ENCODE measurements around the gene FHDC1.

Gene FHDC1

GRCh38 chr4:152957437-152958171, 21.5 kb downstream of the FHDC1 start:
- Histone ChIP-seq H3K27me3 (ENCODE audit: control insufficient read depth, insufficient read depth, low read length) (no peaks in the 10 kb centered on the region), H3K79me2 (peaks cover 4% of the 10 kb centered on the region), H3K9me3 (ENCODE audit: control insufficient read depth, low read length) (no peaks in the 10 kb centered on the region), H2AFZ (peak overlapping the region; percentile 53), H3K4me2 (ENCODE audit: low read length) (peak overlapping the region; percentile 40), H3K4me1 (peaks cover 38% of the 10 kb centered on the region), H3K27ac (peak overlapping the region; percentile 64), H3K9ac (no peak overlapping the region), H3K36me3 (ENCODE audit: control insufficient read depth, insufficient read depth, low read length) (no peaks in the 10 kb centered on the region), H3K4me3 (ENCODE audit: low read depth, low read length) (no peak overlapping the region)
- no peak for TF ChIP-seq CTCF (IDR thresholded peaks at IDR 0.05)

GRCh38 chr4:152959080-152959479, 23.0 kb downstream of the FHDC1 start:
- H3K4me3 ChIP-seq (ENCODE audit: low read depth, low read length), result no peak overlapping the region
- no peak overlapping the region for H3K9ac ChIP-seq
- no peaks in the 10 kb centered on the region for H3K27me3 ChIP-seq (ENCODE audit: control insufficient read depth, insufficient read depth, low read length)
- no peak for TF ChIP-seq CTCF (IDR thresholded peaks at IDR 0.05)
- H3K79me2 ChIP-seq, result peaks cover 2% of the 10 kb centered on the region
- no peak overlapping the region for H3K27ac ChIP-seq
- no peaks in the 10 kb centered on the region for H3K9me3 ChIP-seq (ENCODE audit: control insufficient read depth, low read length)
- H3K36me3 ChIP-seq (ENCODE audit: control insufficient read depth, insufficient read depth, low read length), result no peaks in the 10 kb centered on the region
- H3K4me1 ChIP-seq, result peaks cover 48% of the 10 kb centered on the region
- no peak overlapping the region for H3K4me2 ChIP-seq (ENCODE audit: low read length)
- H2AFZ ChIP-seq, result no peak overlapping the region

- Histone ChIP-seq H3K9me3 (ENCODE audit: control insufficient read depth, low read length) (no peaks in the 10 kb centered on the region), H3K4me3 (ENCODE audit: low read depth, low read length) (no peak overlapping the region), H2AFZ (no peak overlapping the region), H3K4me2 (ENCODE audit: low read length) (no peak overlapping the region), H3K4me1 (peaks cover 49% of the 10 kb centered on the region), H3K79me2 (peaks cover 2% of the 10 kb centered on the region), H3K9ac (no peak overlapping the region), H3K27ac (peak overlapping the region; percentile 96), H3K36me3 (ENCODE audit: control insufficient read depth, insufficient read depth, low read length) (no peaks in the 10 kb centered on the region), H3K27me3 (ENCODE audit: control insufficient read depth, insufficient read depth, low read length) (no peaks in the 10 kb centered on the region)
- TF ChIP-seq CTCF (IDR thresholded peaks at IDR 0.05), result no peak
Measured at GRCh38 chr4:152960082-152960481, 24.0 kb downstream of the FHDC1 start.

GRCh38 chr4:152961014-152961772, 25.1 kb downstream of the FHDC1 start:
- Histone ChIP-seq H3K36me3 (ENCODE audit: control insufficient read depth, insufficient read depth, low read length) (no peaks in the 10 kb centered on the region), H3K9ac (no peak overlapping the region), H3K4me3 (ENCODE audit: low read depth, low read length) (no peak overlapping the region), H3K79me2 (peaks cover 2% of the 10 kb centered on the region), H3K4me2 (ENCODE audit: low read length) (peak overlapping the region; percentile 16), H3K4me1 (peaks cover 47% of the 10 kb centered on the region), H2AFZ (peak overlapping the region; percentile 54), H3K27ac (peak overlapping the region; percentile 96), H3K9me3 (ENCODE audit: control insufficient read depth, low read length) (no peaks in the 10 kb centered on the region), H3K27me3 (ENCODE audit: control insufficient read depth, insufficient read depth, low read length) (no peaks in the 10 kb centered on the region)
- no peak for TF ChIP-seq CTCF (IDR thresholded peaks at IDR 0.05)

Measured in parathyroid adenoma (tissue), 2 donors.